ELF-1 (cell line): ENCODE data around the gene ATP2A2.
"Not testable (repeated sequence)": the region's sequence is repeated elsewhere in the genome, so short reads cannot be mapped to it uniquely, and the experiment has no call there.

Experiments used
- DNase-seq: peaks from one replicate; pipeline ENCODE4 v3.0.0-alpha.2; 2016; ENCODE audit warnings: low read depth, low spot score

The ATP2A2 gene

GRCh38 chr12:110301065-110301806 lies 20.2 kb downstream of the ATP2A2 start:
- no peak for DNase-seq

- DNase-seq = no peak
These were observed 23.1 kb downstream of the ATP2A2 start for GRCh38 chr12:110304061-110304551.

GRCh38 chr12:110307372-110307771 lies 26.3 kb downstream of the ATP2A2 start:
- DNase-seq = no peak

- no peak for DNase-seq
These were observed 29.7 kb downstream of the ATP2A2 start for GRCh38 chr12:110310763-110311162.

- DNase-seq = no peak
These were observed 30.9 kb downstream of the ATP2A2 start for GRCh38 chr12:110311903-110312302.

- no peak for DNase-seq
These were observed 31.7 kb downstream of the ATP2A2 start for GRCh38 chr12:110312581-110313360.

GRCh38 chr12:110314308-110314707 lies 33.3 kb downstream of the ATP2A2 start:
- DNase-seq = no peak

- DNase-seq = no peak
These were observed 35.8 kb downstream of the ATP2A2 start for GRCh38 chr12:110316861-110317260.

- DNase-seq = no peak
These were observed 36.9 kb downstream of the ATP2A2 start for GRCh38 chr12:110317911-110318310.

GRCh38 chr12:110320550-110320949 lies 39.5 kb downstream of the ATP2A2 start:
- DNase-seq = no peak

GRCh38 chr12:110329710-110330109 lies 48.7 kb downstream of the ATP2A2 start:
- no peak for DNase-seq

GRCh38 chr12:110330124-110330523 lies 49.1 kb downstream of the ATP2A2 start:
- DNase-seq = no peak

- DNase-seq = no peak
These were observed 49.5 kb downstream of the ATP2A2 start for GRCh38 chr12:110330544-110330943.

GRCh38 chr12:110333201-110333600 lies 52.2 kb downstream of the ATP2A2 start:
- no peak for DNase-seq

- DNase-seq = no peak
These were observed 54.5 kb downstream of the ATP2A2 start for GRCh38 chr12:110335481-110336045.

- DNase-seq = no peak
These were observed 57.1 kb downstream of the ATP2A2 start for GRCh38 chr12:110337912-110338710.

- DNase-seq = no peak
These were observed 57.7 kb downstream of the ATP2A2 start for GRCh38 chr12:110338754-110339153.

GRCh38 chr12:110339184-110339952 lies 58.3 kb downstream of the ATP2A2 start:
- DNase-seq = no peak

GRCh38 chr12:110340261-110340660 lies 59.2 kb downstream of the ATP2A2 start:
- DNase-seq = not testable (repeated sequence)

GRCh38 chr12:110340706-110341105 lies 59.7 kb downstream of the ATP2A2 start:
- no peak for DNase-seq

GRCh38 chr12:110342157-110342556 lies 61.1 kb downstream of the ATP2A2 start:
- DNase-seq = no peak
